IMR-90 (cell line): ENCODE results near the gene CD81. TPM values are rescaled to one million over a fixed set of nuclear protein-coding genes. Genes with fewer than 3 reads are reported as not detected.

Experiments used
- MAFK ChIP-seq: IDR thresholded peaks from 2 replicates; pipeline ENCODE4 v1.6.1; 2012; ENCODE audit warnings: low read depth, low read length, improper control_type of control experiment
- MAZ ChIP-seq: IDR thresholded peaks from 2 replicates; pipeline ENCODE4 v1.6.1; 2012; ENCODE audit warnings: low read depth, mild to moderate bottlenecking, low read length, improper control_type of control experiment, moderate library complexity, borderline replicate concordance
- NFE2L2 ChIP-seq: fragments of 150-350 bp; IDR thresholded peaks from 2 replicates; pipeline ENCODE4 v1.6.1; 2016; ENCODE audit warnings: low read depth, mild to moderate bottlenecking, low read length
- POLR2A ChIP-seq: IDR thresholded peaks from 2 replicates; pipeline ENCODE4 v1.6.1; 2012; ENCODE audit warnings: mild to moderate bottlenecking, low read depth, low read length
- RFX5 ChIP-seq: IDR thresholded peaks from 2 replicates; pipeline ENCODE4 v1.8.0; 2012; ENCODE audit warnings: low read depth, mild to moderate bottlenecking, low read length, moderate library complexity
- polyA plus RNA-seq, 3 experiments: library from polyadenylated mRNA; depleted of rRNA; stranded (reverse); fragments of >200 nt; gene quantifications; 2 replicates each; pipeline ENCODE4 v1.2.3, GENCODE V29; 2012; ENCODE audit warnings: low replicate concordance in 1 of 3
- total RNA-seq: library from RNA; depleted of rRNA; stranded (reverse); fragments of >200 nt; gene quantifications from 2 replicates; pipeline ENCODE4 v1.2.3, GENCODE V29; 2012
- TF ChIP-seq, protein P1 (sequence below): fragments of 150-350 bp; IDR thresholded peaks from 2 replicates; pipeline ENCODE4 v1.6.1; 2016; ENCODE audit warnings: low read depth, mild to moderate bottlenecking, low read length, moderate library complexity, borderline replicate concordance

Gene CD81
- total and polyA plus RNA-seq, 2 of the 4 experiments (the other 2 are of a cell fraction): 159 to 689 TPM

- TF ChIP-seq, protein P1, sequence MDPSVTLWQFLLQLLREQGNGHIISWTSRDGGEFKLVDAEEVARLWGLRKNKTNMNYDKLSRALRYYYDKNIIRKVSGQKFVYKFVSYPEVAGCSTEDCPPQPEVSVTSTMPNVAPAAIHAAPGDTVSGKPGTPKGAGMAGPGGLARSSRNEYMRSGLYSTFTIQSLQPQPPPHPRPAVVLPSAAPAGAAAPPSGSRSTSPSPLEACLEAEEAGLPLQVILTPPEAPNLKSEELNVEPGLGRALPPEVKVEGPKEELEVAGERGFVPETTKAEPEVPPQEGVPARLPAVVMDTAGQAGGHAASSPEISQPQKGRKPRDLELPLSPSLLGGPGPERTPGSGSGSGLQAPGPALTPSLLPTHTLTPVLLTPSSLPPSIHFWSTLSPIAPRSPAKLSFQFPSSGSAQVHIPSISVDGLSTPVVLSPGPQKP: no peak
- no peak for TF ChIP-seq RFX5
- TF ChIP-seq MAZ: no peak
- TF ChIP-seq POLR2A: no peak
- TF ChIP-seq MAFK: no peak
- no peak for TF ChIP-seq NFE2L2
Observed at GRCh38 chr11:2418693-2419360, 41.7 kb downstream of the CD81 start (continued).
